Measurements from ENCODE around the gene NDUFC1.

NDUFC1 gene

DNA sequence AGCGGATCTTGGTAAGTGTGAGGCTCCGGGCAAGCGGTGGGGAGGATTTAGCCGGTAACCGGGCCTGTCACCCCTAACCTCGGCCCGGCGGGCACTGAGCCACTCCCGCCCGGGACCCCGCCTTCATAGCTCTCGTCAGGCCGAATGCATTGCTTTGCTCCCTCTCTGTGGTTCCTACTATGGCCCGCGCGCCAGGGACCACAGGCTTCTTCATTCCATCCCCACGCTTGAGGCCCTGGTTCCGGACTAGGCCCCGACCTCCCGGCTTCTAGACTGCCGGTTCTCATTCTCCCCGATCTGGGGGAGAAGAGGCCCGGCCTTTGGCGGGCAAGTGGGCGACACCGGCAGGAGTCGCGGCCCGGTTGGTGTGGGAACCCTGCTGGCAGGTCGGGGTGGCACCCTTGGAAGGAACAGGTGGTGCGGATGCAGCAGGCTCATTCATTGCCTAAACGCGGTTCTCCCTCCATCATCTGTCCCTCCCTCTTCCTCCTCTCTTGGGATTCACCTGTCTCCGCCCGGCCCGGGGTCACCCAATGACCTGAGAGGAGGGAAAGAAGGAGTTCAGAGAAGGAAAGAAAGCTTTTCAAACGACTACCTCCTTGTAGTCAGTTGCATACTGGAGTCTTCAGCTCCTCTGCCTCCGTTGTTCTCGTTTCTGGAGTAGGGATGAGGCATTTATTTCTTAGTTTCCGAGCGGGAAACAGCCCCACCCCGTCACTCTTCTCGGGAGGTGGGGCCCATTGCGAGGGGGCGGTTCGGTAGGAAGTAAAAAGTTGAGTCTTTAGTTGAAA lies at the start of gene NDUFC1:
NDUFC1 (minus strand) TSS at position 657 of the 791 bp plus-strand sequence. CDS start 6,679 bp downstream, outside the sequence.
- TF ChIP-seq, protein P1, sequence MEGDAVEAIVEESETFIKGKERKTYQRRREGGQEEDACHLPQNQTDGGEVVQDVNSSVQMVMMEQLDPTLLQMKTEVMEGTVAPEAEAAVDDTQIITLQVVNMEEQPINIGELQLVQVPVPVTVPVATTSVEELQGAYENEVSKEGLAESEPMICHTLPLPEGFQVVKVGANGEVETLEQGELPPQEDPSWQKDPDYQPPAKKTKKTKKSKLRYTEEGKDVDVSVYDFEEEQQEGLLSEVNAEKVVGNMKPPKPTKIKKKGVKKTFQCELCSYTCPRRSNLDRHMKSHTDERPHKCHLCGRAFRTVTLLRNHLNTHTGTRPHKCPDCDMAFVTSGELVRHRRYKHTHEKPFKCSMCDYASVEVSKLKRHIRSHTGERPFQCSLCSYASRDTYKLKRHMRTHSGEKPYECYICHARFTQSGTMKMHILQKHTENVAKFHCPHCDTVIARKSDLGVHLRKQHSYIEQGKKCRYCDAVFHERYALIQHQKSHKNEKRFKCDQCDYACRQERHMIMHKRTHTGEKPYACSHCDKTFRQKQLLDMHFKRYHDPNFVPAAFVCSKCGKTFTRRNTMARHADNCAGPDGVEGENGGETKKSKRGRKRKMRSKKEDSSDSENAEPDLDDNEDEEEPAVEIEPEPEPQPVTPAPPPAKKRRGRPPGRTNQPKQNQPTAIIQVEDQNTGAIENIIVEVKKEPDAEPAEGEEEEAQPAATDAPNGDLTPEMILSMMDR (IDR thresholded peaks at IDR 0.05; ENCODE audit: insufficient read depth, low read depth, low read length, missing control alignments): peak; percentile 31
- peak within 1 kb of the TSS; percentile 86 for H3K4me3 ChIP-seq (ENCODE audit: low read length)
- peak; percentile 66 for DNase-seq (ENCODE audit: low read depth)

DNA sequence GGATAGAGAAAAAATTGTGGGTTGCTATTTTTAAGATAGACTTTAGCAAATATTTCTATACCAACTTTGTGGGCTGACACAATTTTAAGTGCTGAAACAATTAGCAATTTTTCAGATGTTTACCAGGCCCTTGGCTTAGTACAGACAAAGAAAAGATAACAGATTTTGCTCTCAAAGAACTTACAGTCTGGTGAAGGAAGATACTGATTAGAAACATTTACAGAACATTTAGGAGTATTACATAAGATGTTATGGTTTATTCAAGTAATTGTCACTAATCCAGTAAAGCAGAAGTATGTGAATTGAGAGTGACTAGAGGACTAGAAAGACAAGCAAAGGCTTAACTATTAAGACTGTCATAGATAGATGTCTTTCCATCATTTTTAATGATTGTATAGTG lies 35.3 kb upstream of the NDUFC1 start:
- TF ChIP-seq, protein P1 (IDR thresholded peaks at IDR 0.05; ENCODE audit: insufficient read depth, low read depth, low read length, missing control alignments): no peak
- H3K4me3 ChIP-seq (ENCODE audit: low read length): no peak overlapping the region
- no peak for DNase-seq (ENCODE audit: low read depth)

DNA sequence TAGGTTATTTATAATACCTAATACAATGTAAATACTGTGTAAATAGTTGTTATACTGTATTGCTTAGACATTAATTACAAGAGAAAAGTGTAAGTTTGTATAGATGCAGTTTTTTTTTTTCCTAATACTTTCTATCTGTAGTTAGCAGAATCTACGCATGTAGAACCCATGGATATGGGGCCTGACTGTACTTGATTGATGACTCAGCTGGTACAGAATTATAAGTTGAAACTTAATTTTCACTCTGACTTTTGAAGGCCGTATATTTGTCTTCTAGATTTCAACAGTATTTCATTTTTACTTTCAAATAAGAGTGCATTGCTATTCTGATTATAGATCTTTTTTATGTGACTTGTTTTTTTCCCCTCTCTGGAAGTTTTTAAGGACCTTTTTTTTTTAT lies 30.8 kb upstream of the NDUFC1 start:
- TF ChIP-seq, protein P1 (IDR thresholded peaks at IDR 0.05; ENCODE audit: insufficient read depth, low read depth, low read length, missing control alignments): no peak
- H3K4me3 ChIP-seq (ENCODE audit: low read length): no peak overlapping the region
- peak; percentile 36 for DNase-seq (ENCODE audit: low read depth)

DNA sequence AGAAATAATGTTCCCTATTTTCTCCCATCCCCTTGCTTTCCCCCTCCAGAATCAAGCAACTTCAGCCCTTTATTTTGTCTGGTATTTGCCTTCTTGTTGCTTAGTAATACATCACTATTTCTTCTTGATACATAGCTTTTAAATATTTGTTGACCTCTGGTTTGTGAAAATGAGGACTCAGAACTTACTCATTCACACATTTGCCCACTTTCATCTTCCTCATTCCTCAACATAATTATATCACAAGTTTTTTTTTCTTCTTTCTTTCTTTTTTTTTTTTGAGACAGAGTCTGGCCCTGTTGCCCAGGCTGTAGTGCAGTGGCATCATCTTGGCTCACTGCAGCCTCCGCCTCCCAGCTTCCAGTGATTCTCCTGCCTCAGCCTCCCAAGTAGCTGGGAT lies 28.9 kb upstream of the NDUFC1 start:
- H3K4me3 ChIP-seq (ENCODE audit: low read length): no peak overlapping the region
- TF ChIP-seq, protein P1 (IDR thresholded peaks at IDR 0.05; ENCODE audit: insufficient read depth, low read depth, low read length, missing control alignments): no peak
- peak; percentile 46 for DNase-seq (ENCODE audit: low read depth)

DNA sequence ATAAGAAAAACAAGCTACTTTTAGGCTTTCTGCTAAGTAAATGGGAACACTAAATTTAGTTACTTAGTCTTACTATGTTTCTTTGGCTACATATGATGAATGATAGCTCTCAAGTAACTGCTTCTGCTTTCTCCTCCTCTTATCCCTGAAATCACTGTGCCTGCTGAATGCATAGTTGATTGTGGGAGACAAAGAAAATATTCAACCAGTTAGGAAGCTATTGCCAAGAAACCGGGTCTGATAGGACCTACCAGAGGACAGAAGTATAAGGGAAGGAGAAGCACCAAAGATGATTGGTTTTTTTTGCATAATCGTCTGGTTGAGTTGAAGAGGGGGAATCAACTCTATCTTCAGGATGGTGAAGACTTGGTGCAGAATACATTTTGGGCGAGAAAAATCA lies 28.0 kb upstream of the NDUFC1 start:
- no peak for DNase-seq (ENCODE audit: low read depth)
- H3K4me3 ChIP-seq (ENCODE audit: low read length): no peak overlapping the region
- TF ChIP-seq, protein P1 (IDR thresholded peaks at IDR 0.05; ENCODE audit: insufficient read depth, low read depth, low read length, missing control alignments): no peak

DNA sequence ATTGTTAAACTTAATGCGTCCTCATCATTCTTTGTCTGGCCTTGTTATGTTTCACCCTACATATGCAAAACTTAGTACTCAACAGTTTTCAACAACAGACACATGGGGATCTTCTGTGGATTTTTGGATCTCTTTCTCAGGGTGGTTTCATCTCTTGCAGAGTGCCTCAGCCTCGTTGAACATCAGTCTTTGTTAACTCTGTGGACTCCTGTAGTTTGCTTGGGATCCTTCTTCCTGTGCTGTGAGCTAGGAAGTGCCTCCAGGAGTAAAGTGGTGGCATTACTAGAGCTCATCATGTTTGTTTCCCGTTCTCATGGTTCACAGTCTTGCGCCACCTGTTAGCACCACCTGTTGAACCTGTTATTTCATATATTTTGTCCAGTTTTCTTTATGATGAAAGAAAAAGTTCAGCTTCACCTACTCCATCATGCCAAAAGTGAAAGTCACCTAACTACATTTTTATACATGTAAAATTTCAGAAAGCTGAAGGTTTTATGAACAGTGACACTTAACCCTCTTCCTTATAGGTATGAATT lies 27.5 kb upstream of the NDUFC1 start:
- TF ChIP-seq, protein P1 (IDR thresholded peaks at IDR 0.05; ENCODE audit: insufficient read depth, low read depth, low read length, missing control alignments): no peak
- peak; percentile 58 for DNase-seq (ENCODE audit: low read depth)
- H3K4me3 ChIP-seq (ENCODE audit: low read length): no peak overlapping the region

Measured in epithelial cell of esophagus (primary cell).